ENCODE measurements around the gene TMEM204.

TMEM204 gene

GRCh38 chr16:1524366-1524765, 9.1 kb upstream of the TMEM204 start:
- no peak for DNase-seq

- DNase-seq: peak; percentile 41
Measured at GRCh38 chr16:1525871-1526607, 7.4 kb upstream of the TMEM204 start.

- peak; percentile 29 for DNase-seq
Measured at GRCh38 chr16:1526608-1527555, 6.6 kb upstream of the TMEM204 start.

- no peak for DNase-seq
Measured at GRCh38 chr16:1527836-1528811, 5.3 kb upstream of the TMEM204 start.

GRCh38 chr16:1528921-1529537, 4.4 kb upstream of the TMEM204 start:
- no peak for DNase-seq

- DNase-seq: no peak
Measured at GRCh38 chr16:1530349-1530882, 3.0 kb upstream of the TMEM204 start.

- DNase-seq: no peak
Measured at GRCh38 chr16:1530883-1531637, 2.4 kb upstream of the TMEM204 start.

- no peak for DNase-seq
Measured at GRCh38 chr16:1531638-1531910, 1.9 kb upstream of the TMEM204 start.

GRCh38 chr16:1532081-1532760, 1.2 kb upstream of the TMEM204 start:
- no peak for DNase-seq

GRCh38 chr16:1532771-1533170, 695 bp upstream of the TMEM204 start:
- DNase-seq: no peak

GRCh38 chr16:1534021-1535020, 855 bp downstream of the TMEM204 start:
- no peak for DNase-seq

GRCh38 chr16:1535391-1536291, 2.2 kb downstream of the TMEM204 start:
- DNase-seq: peak; percentile 33

- no peak for DNase-seq
Measured at GRCh38 chr16:1536601-1537000, 3.1 kb downstream of the TMEM204 start.

GRCh38 chr16:1537138-1537577, 3.7 kb downstream of the TMEM204 start:
- no peak for DNase-seq

GRCh38 chr16:1537763-1538289, 4.4 kb downstream of the TMEM204 start:
- DNase-seq: peak; percentile 34

- DNase-seq: peak; percentile 42
Measured at GRCh38 chr16:1538804-1539520, 5.5 kb downstream of the TMEM204 start.
